HepG2 (cell line): Measurements from ENCODE around the gene GPC6.

Experiments used
- EP300 ChIP-seq, 3 experiments: sonication (generic) in 1 of 3; formaldehyde crosslinking in 1 of 3; IDR thresholded peaks; 2 replicates each; pipeline versions ENCODE4 v1.5.1 to v1.6.1; 2011 to 2020; ENCODE audit warnings: low read depth in 2 of 3, low read length in 2 of 3, borderline replicate concordance in 1 of 3, improper control_type of control experiment in 1 of 3, mild to moderate bottlenecking in 1 of 3, missing genetic modification reagents in 1 of 3, moderate library complexity in 1 of 3
- FOXA1 ChIP-seq, 2 experiments: fragments of 450-650 bp in 1 of 2; sonication (generic) in 1 of 2; formaldehyde crosslinking in 1 of 2; IDR thresholded peaks; 2 replicates each; pipeline versions ENCODE4 v1.4.0 to v1.6.1; 2016 to 2020; ENCODE audit warnings: missing genetic modification reagents in 1 of 2
- MAFG ChIP-seq: sonication (generic); formaldehyde crosslinking; IDR thresholded peaks from 2 replicates; pipeline ENCODE4 v1.5.1; 2020; ENCODE audit warnings: mild to moderate bottlenecking, missing genetic modification reagents
- MLX ChIP-seq: IDR thresholded peaks from 2 replicates; pipeline ENCODE4 v1.6.1; 2016
- SAFB2 ChIP-seq: sonication (generic); formaldehyde crosslinking; IDR thresholded peaks from 2 replicates; pipeline ENCODE4 v1.5.1; 2020; ENCODE audit warnings: missing genetic modification reagents, low read depth, mild to moderate bottlenecking, borderline replicate concordance
- YY1 ChIP-seq: IDR thresholded peaks from 2 replicates; pipeline ENCODE4 v1.6.1; 2011; ENCODE audit warnings: low read length, low read depth, moderate library complexity, mild to moderate bottlenecking; ENCODE audit not compliant: insufficient read depth, insufficient replicate concordance
- ZNF207 ChIP-seq: fragments of 450-650 bp; IDR thresholded peaks from 2 replicates; pipeline ENCODE4 v1.6.1; 2016; ENCODE audit warnings: antibody characterized with exemption, borderline replicate concordance
- ZNF224 ChIP-seq: sonication (generic); formaldehyde crosslinking; IDR thresholded peaks from 2 replicates; pipeline ENCODE4 v1.5.0; 2020; ENCODE audit warnings: mild to moderate bottlenecking, missing genetic modification reagents
- ZNF451 ChIP-seq: sonication (generic); formaldehyde crosslinking; IDR thresholded peaks from 2 replicates; pipeline ENCODE4 v1.5.0; 2020; ENCODE audit warnings: mild to moderate bottlenecking, missing genetic modification reagents
- ZNF569 ChIP-seq: sonication (generic); formaldehyde crosslinking; IDR thresholded peaks from 2 replicates; pipeline ENCODE4 v1.5.0; 2020; ENCODE audit warnings: mild to moderate bottlenecking, missing genetic modification reagents, moderate library complexity, borderline replicate concordance
- TF ChIP-seq, protein P1 (sequence below): sonication (generic); formaldehyde crosslinking; IDR thresholded peaks from 2 replicates; pipeline ENCODE4 v1.5.0; 2020; ENCODE audit warnings: mild to moderate bottlenecking, missing genetic modification reagents, moderate library complexity
- TF ChIP-seq, protein P2 (sequence below), 2 experiments: IDR thresholded peaks; 2 replicates each; pipeline ENCODE4 v1.6.1; 2011 to 2012; ENCODE audit warnings: low read length in 2 of 2, borderline replicate concordance in 1 of 2, low read depth in 1 of 2, mild to moderate bottlenecking in 1 of 2, moderate library complexity in 1 of 2

- TF ChIP-seq MLX (CRISPR knock-in tag) (no peak), FOXA1 (IDR thresholded peaks at IDR 0.05) (no peak), FOXA1 (CRISPR knock-in tag; IDR thresholded peaks at IDR 0.05) (no peak), YY1 (no peak), MAFG (CRISPR knock-in tag) (no peak), ZNF569 (no peak), ZNF451 (CRISPR knock-in tag) (no peak), ZNF224 (CRISPR knock-in tag) (no peak), EP300 (IDR thresholded peaks at IDR 0.05; ENCODE audit: low read depth in 2 of 2, low read length in 2 of 2) (no peak), EP300 (CRISPR knock-in tag; IDR thresholded peaks at IDR 0.05; ENCODE audit: borderline replicate concordance) (no peak), SAFB2 (no peak), ZNF207 (no peak)
- TF ChIP-seq, protein P1, sequence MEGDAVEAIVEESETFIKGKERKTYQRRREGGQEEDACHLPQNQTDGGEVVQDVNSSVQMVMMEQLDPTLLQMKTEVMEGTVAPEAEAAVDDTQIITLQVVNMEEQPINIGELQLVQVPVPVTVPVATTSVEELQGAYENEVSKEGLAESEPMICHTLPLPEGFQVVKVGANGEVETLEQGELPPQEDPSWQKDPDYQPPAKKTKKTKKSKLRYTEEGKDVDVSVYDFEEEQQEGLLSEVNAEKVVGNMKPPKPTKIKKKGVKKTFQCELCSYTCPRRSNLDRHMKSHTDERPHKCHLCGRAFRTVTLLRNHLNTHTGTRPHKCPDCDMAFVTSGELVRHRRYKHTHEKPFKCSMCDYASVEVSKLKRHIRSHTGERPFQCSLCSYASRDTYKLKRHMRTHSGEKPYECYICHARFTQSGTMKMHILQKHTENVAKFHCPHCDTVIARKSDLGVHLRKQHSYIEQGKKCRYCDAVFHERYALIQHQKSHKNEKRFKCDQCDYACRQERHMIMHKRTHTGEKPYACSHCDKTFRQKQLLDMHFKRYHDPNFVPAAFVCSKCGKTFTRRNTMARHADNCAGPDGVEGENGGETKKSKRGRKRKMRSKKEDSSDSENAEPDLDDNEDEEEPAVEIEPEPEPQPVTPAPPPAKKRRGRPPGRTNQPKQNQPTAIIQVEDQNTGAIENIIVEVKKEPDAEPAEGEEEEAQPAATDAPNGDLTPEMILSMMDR (CRISPR knock-in tag) = no peak
- TF ChIP-seq, protein P2, sequence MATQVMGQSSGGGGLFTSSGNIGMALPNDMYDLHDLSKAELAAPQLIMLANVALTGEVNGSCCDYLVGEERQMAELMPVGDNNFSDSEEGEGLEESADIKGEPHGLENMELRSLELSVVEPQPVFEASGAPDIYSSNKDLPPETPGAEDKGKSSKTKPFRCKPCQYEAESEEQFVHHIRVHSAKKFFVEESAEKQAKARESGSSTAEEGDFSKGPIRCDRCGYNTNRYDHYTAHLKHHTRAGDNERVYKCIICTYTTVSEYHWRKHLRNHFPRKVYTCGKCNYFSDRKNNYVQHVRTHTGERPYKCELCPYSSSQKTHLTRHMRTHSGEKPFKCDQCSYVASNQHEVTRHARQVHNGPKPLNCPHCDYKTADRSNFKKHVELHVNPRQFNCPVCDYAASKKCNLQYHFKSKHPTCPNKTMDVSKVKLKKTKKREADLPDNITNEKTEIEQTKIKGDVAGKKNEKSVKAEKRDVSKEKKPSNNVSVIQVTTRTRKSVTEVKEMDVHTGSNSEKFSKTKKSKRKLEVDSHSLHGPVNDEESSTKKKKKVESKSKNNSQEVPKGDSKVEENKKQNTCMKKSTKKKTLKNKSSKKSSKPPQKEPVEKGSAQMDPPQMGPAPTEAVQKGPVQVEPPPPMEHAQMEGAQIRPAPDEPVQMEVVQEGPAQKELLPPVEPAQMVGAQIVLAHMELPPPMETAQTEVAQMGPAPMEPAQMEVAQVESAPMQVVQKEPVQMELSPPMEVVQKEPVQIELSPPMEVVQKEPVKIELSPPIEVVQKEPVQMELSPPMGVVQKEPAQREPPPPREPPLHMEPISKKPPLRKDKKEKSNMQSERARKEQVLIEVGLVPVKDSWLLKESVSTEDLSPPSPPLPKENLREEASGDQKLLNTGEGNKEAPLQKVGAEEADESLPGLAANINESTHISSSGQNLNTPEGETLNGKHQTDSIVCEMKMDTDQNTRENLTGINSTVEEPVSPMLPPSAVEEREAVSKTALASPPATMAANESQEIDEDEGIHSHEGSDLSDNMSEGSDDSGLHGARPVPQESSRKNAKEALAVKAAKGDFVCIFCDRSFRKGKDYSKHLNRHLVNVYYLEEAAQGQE (IDR thresholded peaks at IDR 0.05; ENCODE audit: borderline replicate concordance in 1 of 2, low read depth in 1 of 2, low read length in 2 of 2) = no peak
Measured at GRCh38 chr13:94182185-94182761, 955.7 kb downstream of the GPC6 start.
